Lung (tissue), 12 donors: ENCODE results near the gene CD300A. TPM values are rescaled to one million over a fixed set of nuclear protein-coding genes. Genes with fewer than 3 reads are reported as not detected.

ENCODE experiments used
- ATAC-seq: fragments of 200-7000 bp; cut with Tn5 transposase; one replicate; pipeline ENCODE4 v1.9.1; 2020; ENCODE audit warnings: moderate number of reproducible peaks; ENCODE audit not compliant: insufficient read depth, low FRiP score
- DNase-seq, 3 donors: peaks; one replicate each; pipeline ENCODE4 v3.0.0-alpha.2; 2013 to 2017
- H3K27ac ChIP-seq, 2 donors: one replicate each; pipeline ENCODE4 v1.5.1; 2013; ENCODE audit warnings: mild to moderate bottlenecking in 2 of 2, moderate library complexity in 2 of 2, control low read depth in 1 of 2, inconsistent platforms in 1 of 2, low read depth in 1 of 2, low read length in 1 of 2
- H3K27me3 ChIP-seq, 3 donors: one replicate each; pipeline ENCODE4 v1.5.1; 2013; ENCODE audit warnings: low read length in 2 of 3; ENCODE audit not compliant: control insufficient read depth in 3 of 3, insufficient read depth in 3 of 3
- H3K36me3 ChIP-seq, 4 donors: one replicate each; pipeline ENCODE4 v1.5.1; 2013; ENCODE audit warnings: low read length in 4 of 4, mild to moderate bottlenecking in 1 of 4, moderate library complexity in 1 of 4; ENCODE audit not compliant: control insufficient read depth in 4 of 4, insufficient read depth in 4 of 4
- H3K4me1 ChIP-seq, 5 donors: one replicate each; pipeline ENCODE4 v1.5.1; 2013; ENCODE audit warnings: low read length in 5 of 5, mild to moderate bottlenecking in 2 of 5, moderate library complexity in 1 of 5; ENCODE audit not compliant: control insufficient read depth in 5 of 5, insufficient read depth in 5 of 5
- H3K4me3 ChIP-seq: one replicate; pipeline ENCODE4 v1.5.1; 2013; ENCODE audit warnings: mild to moderate bottlenecking, control low read depth, moderate library complexity
- H3K9ac ChIP-seq, 2 donors: one replicate each; pipeline ENCODE4 v1.5.1; 2013; ENCODE audit warnings: low read length in 2 of 2, control low read depth in 1 of 2; ENCODE audit not compliant: insufficient read depth in 1 of 2
- H3K9me3 ChIP-seq, 4 donors: one replicate each; pipeline ENCODE4 v1.5.1; 2013; ENCODE audit warnings: low read length in 3 of 4, mild to moderate bottlenecking in 1 of 4, moderate library complexity in 1 of 4; ENCODE audit not compliant: control insufficient read depth in 4 of 4, insufficient read depth in 3 of 4
- CTCF ChIP-seq: IDR thresholded peaks from 2 replicates; pipeline ENCODE4 v1.5.1; 2012; ENCODE audit warnings: mild to moderate bottlenecking; ENCODE audit errors: control extremely low read depth, extremely low read depth
- WGBS, 2 donors: extraction: QIAGEN DNeasy Blood & Tissue Kit; methylation state at CpG; one replicate each; pipeline ENCODE4 v1.1.7; 2013; 5-methylcytosine and 5-hydroxymethylcytosine counted together
- polyA plus RNA-seq, 2 donors: library from polyadenylated mRNA; stranded (reverse); fragments of 200-250 nt; gene quantifications; one replicate each; pipeline ENCODE4 v1.2.1, GENCODE V29; 2013
- total RNA-seq, 2 donors: library from RNA; depleted of rRNA in 1 of 2; stranded (reverse); fragments of >200 nt in 1 of 2; gene quantifications; one replicate each; pipeline ENCODE4 v1.2.1, GENCODE V29; 2014 to 2021
- donor health status: control.
- donor health status: control.
- donor health status: Bipolar disorder and iron deficiency.
- donor health status: healthy.
- donor health status: DM: yes; HTN: yes; CAD: no.

CD300A gene
- total and polyA plus RNA-seq, 4 donors: 8.0 to 66.3 (median 16.9) TPM

- ATAC-seq (no peak), DNase-seq (no peak)
- 18 to 42% methylated on average over 21 of the region's 21 CpGs for WGBS, 2 donors
- Histone ChIP-seq H3K9me3 (peaks cover 0 to 2% (median 0%) of the 10 kb centered on the region in 4 donors), H3K9ac (no peak overlapping the region), H3K4me3 (no peak overlapping the region), H3K27me3 (peaks cover 0 to 29% (median 28%) of the 10 kb centered on the region in 3 donors), H3K27ac (no peak overlapping the region), H3K36me3 (no peaks in the 10 kb centered on the region), H3K4me1 (peaks cover 0 to 4% (median 0%) of the 10 kb centered on the region in 5 donors)
- TF ChIP-seq CTCF: no peak
Observed at GRCh38 chr17:74467221-74467951, 952 bp downstream of the CD300A start.

GRCh38 chr17:74471341-74471740, 4.9 kb downstream of the CD300A start:
- no peak for ATAC-seq
- Histone ChIP-seq H3K9me3 (peaks cover 0 to 6% (median 2%) of the 10 kb centered on the region in 4 donors), H3K27me3 (peaks cover 0 to 19% (median 12%) of the 10 kb centered on the region in 3 donors)

GRCh38 chr17:74472890-74473289, 6.5 kb downstream of the CD300A start:
- H3K27ac ChIP-seq: no peak overlapping the region
- no peaks in the 10 kb centered on the region for H3K4me1 ChIP-seq
- no peaks in the 10 kb centered on the region for H3K36me3 ChIP-seq
- ATAC-seq (no peak), DNase-seq (no peak)
- H3K9ac ChIP-seq: no peak overlapping the region
- no peak overlapping the region for H3K4me3 ChIP-seq
- peaks cover 0 to 6% (median 2%) of the 10 kb centered on the region in 4 donors for H3K9me3 ChIP-seq
- TF ChIP-seq CTCF: no peak
- WGBS, 2 donors: 85 to 93% methylated on average over 4 of the region's 4 CpGs
- peaks cover 0 to 7% (median 0%) of the 10 kb centered on the region in 3 donors for H3K27me3 ChIP-seq

More at GRCh38 chr17:74471341-74471740, 4.9 kb downstream of the CD300A start:
- Histone ChIP-seq H3K36me3 (no peaks in the 10 kb centered on the region), H3K9ac (no peak overlapping the region), H3K4me3 (no peak overlapping the region), H3K4me1 (no peaks in the 10 kb centered on the region), H3K27ac (no peak overlapping the region)
- 84 to 96% methylated on average over 3 of the region's 3 CpGs for WGBS, 2 donors
- no peak for DNase-seq
- TF ChIP-seq CTCF: no peak
